Smooth muscle cell (in vitro differentiated cells): ENCODE data around the gene TOX3. TPM values are rescaled to one million over a fixed set of nuclear protein-coding genes. Genes with fewer than 3 reads are reported as not detected.

Experiments
- DNase-seq: peaks from one replicate; lab custom pipeline; 2025; ENCODE audit not compliant: unreplicated experiment; lab: John Stamatoyannopoulos, UW
- H2AFZ ChIP-seq: fragments of 200-600 bp; sonication (generic); 2 replicates; pipeline ENCODE4 v1.6.0; 2016; ENCODE audit warnings: antibody characterized with exemption, low read depth, mild to moderate bottlenecking
- H3F3A ChIP-seq: fragments of 200-600 bp; sonication (generic); 2 replicates; pipeline ENCODE4 v1.6.0; 2017; ENCODE audit warnings: antibody characterized with exemption, low read depth
- H3K27ac ChIP-seq: fragments of 200-600 bp; sonication (generic); 2 replicates; pipeline ENCODE4 v1.5.1; 2016; ENCODE audit warnings: low read depth, mild to moderate bottlenecking
- H3K27me3 ChIP-seq: fragments of 200-600 bp; sonication (generic); 2 replicates; pipeline ENCODE4 v1.6.1; 2016; ENCODE audit warnings: low read depth, mild to moderate bottlenecking
- H3K36me3 ChIP-seq: fragments of 200-600 bp; sonication (generic); 2 replicates; pipeline ENCODE4 v1.5.1; 2016; ENCODE audit warnings: low read depth
- H3K4me1 ChIP-seq: fragments of 200-600 bp; sonication (generic); 2 replicates; pipeline ENCODE4 v1.5.1; 2016; ENCODE audit warnings: low read depth
- H3K4me2 ChIP-seq: fragments of 200-600 bp; sonication (generic); 2 replicates; pipeline ENCODE4 v1.6.0; 2016; ENCODE audit warnings: mild to moderate bottlenecking
- H3K4me3 ChIP-seq: fragments of 200-600 bp; sonication (generic); 2 replicates; pipeline ENCODE4 v1.5.1; 2016; ENCODE audit warnings: mild to moderate bottlenecking
- H3K79me2 ChIP-seq: fragments of 200-600 bp; sonication (generic); 2 replicates; pipeline ENCODE4 v1.6.0; 2016; ENCODE audit warnings: low read depth, mild to moderate bottlenecking
- H3K9ac ChIP-seq: fragments of 200-600 bp; sonication (generic); 2 replicates; pipeline ENCODE4 v1.6.0; 2016; ENCODE audit warnings: low read depth
- H3K9me3 ChIP-seq: fragments of 200-600 bp; sonication (generic); replicated peaks from 2 replicates; pipeline ENCODE4 v1.5.1; 2016; ENCODE audit warnings: low read depth
- H4K20me1 ChIP-seq: fragments of 200-600 bp; sonication (generic); 2 replicates; pipeline ENCODE4 v1.6.0; 2016; ENCODE audit warnings: low read depth
- CTCF ChIP-seq: fragments of 200-600 bp; sonication (generic); IDR thresholded peaks from 2 replicates; pipeline ENCODE4 v1.5.1; 2017; ENCODE audit warnings: borderline replicate concordance, mild to moderate bottlenecking, antibody characterized with exemption; ENCODE audit not compliant: insufficient read depth, poor library complexity, severe bottlenecking
- WGBS: methylation state at CpG from one replicate; pipeline ENCODE4 v1.1.7; 2016; ENCODE audit warnings: low lambda C conversion rate; 5-methylcytosine and 5-hydroxymethylcytosine counted together
- polyA plus RNA-seq: library from polyadenylated mRNA; unstranded; fragments of >200 nt; fragmentation: Nextera tagmentation; extraction: Ambion mirVana; gene quantifications from 2 replicates; pipeline ENCODE4 v1.2.1, GENCODE V29; 2016
- total RNA-seq: library from RNA; depleted of rRNA; stranded (reverse); fragments of >200 nt; gene quantifications from 2 replicates; pipeline ENCODE4 v1.2.3, GENCODE V29; 2014

TOX3 gene
- total and polyA plus RNA-seq, 2 experiments from 2014 or later: 0.18 to 0.49 TPM

GRCh38 chr16:52408191-52408845 is 138.6 kb downstream of the TOX3 start:
- Histone ChIP-seq H3K4me1 (peaks cover 4% of the 10 kb centered on the region), H3K79me2 (no peaks in the 10 kb centered on the region), H2AFZ (no peak overlapping the region), H3K4me3 (no peak overlapping the region), H3K27ac (no peak overlapping the region), H4K20me1 (no peaks in the 10 kb centered on the region), H3K4me2 (no peak overlapping the region), H3K36me3 (no peaks in the 10 kb centered on the region), H3K9me3 (no peaks in the 10 kb centered on the region), H3K9ac (no peak overlapping the region), H3F3A (no peaks in the 10 kb centered on the region), H3K27me3 (no peaks in the 10 kb centered on the region)
- TF ChIP-seq CTCF: no peak
- WGBS: 98% methylated on average over 1 of the region's 1 CpG
- no peak for DNase-seq

DNA sequence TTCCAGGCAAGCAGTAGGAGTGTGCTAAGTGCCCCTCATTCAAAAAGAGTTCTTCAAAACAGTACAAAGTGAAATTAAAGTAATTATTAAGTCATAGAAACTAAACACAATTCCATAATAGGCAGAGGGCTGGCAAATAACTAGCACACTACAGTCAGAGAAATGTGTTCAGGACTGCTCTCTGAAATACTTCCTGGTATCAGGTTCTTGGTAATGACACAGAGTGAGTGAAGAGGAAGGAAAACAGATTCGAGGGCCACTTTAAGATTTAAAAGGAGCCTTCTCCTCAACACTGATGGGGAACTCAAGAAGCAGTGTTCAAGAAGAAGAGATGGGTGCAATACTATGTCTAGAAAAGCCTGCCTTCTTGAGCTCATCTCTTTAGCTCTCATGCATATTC is 139.2 kb downstream of the TOX3 start:
- Histone ChIP-seq H3F3A (no peaks in the 10 kb centered on the region), H3K4me2 (no peak overlapping the region), H2AFZ (no peak overlapping the region), H3K9ac (no peak overlapping the region), H3K27ac (no peak overlapping the region), H4K20me1 (no peaks in the 10 kb centered on the region), H3K36me3 (no peaks in the 10 kb centered on the region), H3K27me3 (no peaks in the 10 kb centered on the region), H3K4me1 (peaks cover 4% of the 10 kb centered on the region), H3K9me3 (no peaks in the 10 kb centered on the region), H3K4me3 (no peak overlapping the region), H3K79me2 (no peaks in the 10 kb centered on the region)
- TF ChIP-seq CTCF: no peak
- no peak for DNase-seq
- 95% methylated on average over 1 of the region's 1 CpG for WGBS

- Histone ChIP-seq H3K79me2 (no peaks in the 10 kb centered on the region), H3F3A (no peaks in the 10 kb centered on the region), H4K20me1 (no peaks in the 10 kb centered on the region), H3K27me3 (no peaks in the 10 kb centered on the region), H3K4me3 (no peak overlapping the region), H3K4me1 (no peaks in the 10 kb centered on the region), H2AFZ (no peak overlapping the region), H3K9me3 (no peaks in the 10 kb centered on the region), H3K9ac (no peak overlapping the region), H3K36me3 (no peaks in the 10 kb centered on the region), H3K4me2 (no peak overlapping the region), H3K27ac (no peak overlapping the region)
- WGBS: 80% methylated on average over 1 of the region's 1 CpG
- TF ChIP-seq CTCF: no peak
- no peak for DNase-seq
Measured at GRCh38 chr16:52405441-52405840, 141.5 kb downstream of the TOX3 start.

DNA sequence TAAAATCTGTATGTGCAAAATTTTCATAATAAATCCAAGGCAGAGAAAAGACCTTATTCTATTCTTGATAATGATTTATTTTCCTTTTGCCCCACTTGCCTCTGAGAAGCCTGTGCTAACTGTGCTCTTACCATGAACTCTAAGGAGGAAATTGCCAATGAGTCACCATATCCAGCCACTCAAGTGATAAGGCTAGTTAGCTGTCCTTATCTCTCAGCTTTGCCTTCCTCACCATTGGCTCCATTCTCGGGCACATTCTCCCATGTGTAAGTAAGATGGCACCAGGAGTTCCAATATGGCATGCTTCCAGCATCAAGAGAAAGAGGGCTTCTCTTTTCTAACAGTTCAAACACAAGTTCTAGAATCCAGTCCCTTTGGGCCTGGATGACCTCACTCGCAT is 142.4 kb downstream of the TOX3 start:
- Histone ChIP-seq H3K4me1 (no peaks in the 10 kb centered on the region), H3K27ac (no peak overlapping the region), H3K4me3 (no peak overlapping the region), H2AFZ (no peak overlapping the region), H4K20me1 (no peaks in the 10 kb centered on the region), H3K9ac (no peak overlapping the region), H3K9me3 (no peaks in the 10 kb centered on the region), H3F3A (no peaks in the 10 kb centered on the region), H3K79me2 (no peaks in the 10 kb centered on the region), H3K27me3 (no peaks in the 10 kb centered on the region), H3K36me3 (no peaks in the 10 kb centered on the region), H3K4me2 (no peak overlapping the region)
- TF ChIP-seq CTCF: no peak
- WGBS: 76% methylated on average over 2 of the region's 2 CpGs
- no peak for DNase-seq
